Measurements from ENCODE around the gene NAPG. TPM values are rescaled to one million over a fixed set of nuclear protein-coding genes. Genes with fewer than 3 reads are reported as not detected.
"Not testable (repeated sequence)": the region's sequence is repeated elsewhere in the genome, so short reads cannot be mapped to it uniquely, and the experiment has no call there.

NAPG gene
- total RNA-seq, 8 experiments from 2014 or later: 31.9 to 67.9 (median 52.1) TPM

GRCh38 chr18:10533111-10533510 lies 7.3 kb downstream of the NAPG start:
- 82 to 100% (median 100%) methylated on average over 1 to 2 of the region's 2 CpGs; no CpG with 5 or more reads in 1 of the 10 experiments for WGBS, 10 experiments
- no peak for ATAC-seq (replicated peaks in 6 of 8)
- no peak overlapping the region for H3K4me3 ChIP-seq
- in situ Hi-C loops (cut with MboI; ENCODE audit: low pct_unique_long_range_greater_than_20kb in 2 of 9, low sequenced_read_pairs in 9 of 9, unreplicated experiment in 9 of 9): no loop called here
- H3K4me1 ChIP-seq (replicated peaks in 1 of 2): no peaks in the 10 kb centered on the region
- H3K27ac ChIP-seq: no peak overlapping the region

- ATAC-seq (replicated peaks in 6 of 8): no peak
- Histone ChIP-seq H3K27ac (no peak overlapping the region), H3K4me3 (no peak overlapping the region), H3K4me1 (replicated peaks in 1 of 2) (no peaks in the 10 kb centered on the region)
- WGBS, 10 experiments: 76 to 100% (median 83%) methylated on average over 1 to 2 of the region's 2 CpGs; no CpG with 5 or more reads in 5 of the 10 experiments
- in situ Hi-C loops (cut with MboI; ENCODE audit: low pct_unique_long_range_greater_than_20kb in 2 of 9, low sequenced_read_pairs in 9 of 9, unreplicated experiment in 9 of 9): no loop called here
These were observed 10.5 kb downstream of the NAPG start for GRCh38 chr18:10536280-10536679.

GRCh38 chr18:10537765-10538164 lies 11.9 kb downstream of the NAPG start:
- no peak overlapping the region for H3K4me3 ChIP-seq
- H3K27ac ChIP-seq: no peak overlapping the region
- ATAC-seq (replicated peaks in 6 of 8): no peak
- in situ Hi-C loops (cut with MboI; ENCODE audit: low pct_unique_long_range_greater_than_20kb in 2 of 9, low sequenced_read_pairs in 9 of 9, unreplicated experiment in 9 of 9): no loop called here
- no peaks in the 10 kb centered on the region for H3K4me1 ChIP-seq (replicated peaks in 1 of 2)
- WGBS, 10 experiments: 57 to 100% (median 80%) methylated on average over 1 to 2 of the region's 2 CpGs; no CpG with 5 or more reads in 1 of the 10 experiments

GRCh38 chr18:10539124-10539523 lies 13.3 kb downstream of the NAPG start:
- H3K27ac ChIP-seq; ATAC-seq (replicated peaks in 6 of 8); H3K4me3 ChIP-seq; H3K4me1 ChIP-seq (replicated peaks in 1 of 2); in situ Hi-C loops (cut with MboI; ENCODE audit: low pct_unique_long_range_greater_than_20kb in 2 of 9, low sequenced_read_pairs in 9 of 9, unreplicated experiment in 9 of 9): not testable (repeated sequence)
- 86 to 100% (median 97%) methylated on average over 1 to 3 of the region's 5 CpGs; no CpG with 5 or more reads in 2 of the 10 experiments for WGBS, 10 experiments

GRCh38 chr18:10543277-10543676 lies 17.4 kb downstream of the NAPG start:
- H3K4me1 ChIP-seq (replicated peaks in 1 of 2): no peaks in the 10 kb centered on the region
- no peak overlapping the region for H3K27ac ChIP-seq
- no peak overlapping the region for H3K4me3 ChIP-seq
- no peak for ATAC-seq (replicated peaks in 6 of 8)
- in situ Hi-C loops (cut with MboI; ENCODE audit: low pct_unique_long_range_greater_than_20kb in 2 of 9, low sequenced_read_pairs in 9 of 9, unreplicated experiment in 9 of 9): no loop called here

- peak in 1 of 8 experiments; percentile 19 for ATAC-seq (replicated peaks in 6 of 8)
- in situ Hi-C loops (cut with MboI; ENCODE audit: low pct_unique_long_range_greater_than_20kb in 2 of 9, low sequenced_read_pairs in 9 of 9, unreplicated experiment in 9 of 9): no loop called here
These were observed 18.4 kb downstream of the NAPG start for GRCh38 chr18:10544093-10544748.

GRCh38 chr18:10546557-10547300 lies 20.9 kb downstream of the NAPG start:
- WGBS, 10 experiments: 74 to 95% (median 83%) methylated on average over 1 to 7 of the region's 7 CpGs; no CpG with 5 or more reads in 2 of the 10 experiments
- no peak overlapping the region for H3K27ac ChIP-seq
- H3K4me1 ChIP-seq (replicated peaks in 1 of 2): no peaks in the 10 kb centered on the region
- in situ Hi-C loops (cut with MboI; ENCODE audit: low pct_unique_long_range_greater_than_20kb in 2 of 9, low sequenced_read_pairs in 9 of 9, unreplicated experiment in 9 of 9): no loop called here
- H3K4me3 ChIP-seq: no peak overlapping the region
- peak in 3 of 8 experiments; percentile 25 to 96 (median 77) for ATAC-seq (replicated peaks in 6 of 8)

More at GRCh38 chr18:10544093-10544748, 18.4 kb downstream of the NAPG start:
- no peak overlapping the region for H3K4me3 ChIP-seq
- 83 to 100% (median 92%) methylated on average over 1 to 9 of the region's 9 CpGs for WGBS, 10 experiments
- no peaks in the 10 kb centered on the region for H3K4me1 ChIP-seq (replicated peaks in 1 of 2)
- H3K27ac ChIP-seq: no peak overlapping the region

- Histone ChIP-seq H3K4me1 (replicated peaks in 1 of 2) (no peaks in the 10 kb centered on the region), H3K27ac (no peak overlapping the region), H3K4me3 (no peak overlapping the region)
- in situ Hi-C loops (cut with MboI; ENCODE audit: low pct_unique_long_range_greater_than_20kb in 2 of 9, low sequenced_read_pairs in 9 of 9, unreplicated experiment in 9 of 9): loop anchor here in 6 of 9 experiments (25.0 kb wide), 5 partner anchors 110 to 1010 kb away; partner anchors contain the start of gene PIEZO2 (in 1 of the 6)
- WGBS, 10 experiments: 88 to 100% (median 100%) methylated on average over 1 to 3 of the region's 3 CpGs; no CpG with 5 or more reads in 1 of the 10 experiments
- ATAC-seq (replicated peaks in 6 of 8): no peak
These were observed 26.4 kb downstream of the NAPG start for GRCh38 chr18:10552226-10552625.

- in situ Hi-C loops (cut with MboI; ENCODE audit: low pct_unique_long_range_greater_than_20kb in 2 of 9, low sequenced_read_pairs in 9 of 9, unreplicated experiment in 9 of 9): loop anchor here in 6 of 9 experiments (25.0 kb wide), 5 partner anchors 106 to 1006 kb away; partner anchors contain the start of gene PIEZO2 (in 1 of the 6)
- ATAC-seq (replicated peaks in 6 of 8): not testable (repeated sequence)
These were observed 30.4 kb downstream of the NAPG start for GRCh38 chr18:10556251-10556650.

GRCh38 chr18:10557085-10557677 lies 31.4 kb downstream of the NAPG start:
- ATAC-seq (replicated peaks in 6 of 8): no peak
- 75 to 100% (median 100%) methylated on average over 1 to 6 of the region's 6 CpGs for WGBS, 10 experiments
- Histone ChIP-seq H3K27ac (no peak overlapping the region), H3K4me1 (replicated peaks in 1 of 2) (peaks cover 10 to 18% of the 10 kb centered on the region in 2 donors), H3K4me3 (no peak overlapping the region)
- in situ Hi-C loops (cut with MboI; ENCODE audit: low pct_unique_long_range_greater_than_20kb in 2 of 9, low sequenced_read_pairs in 9 of 9, unreplicated experiment in 9 of 9): loop anchor here in 6 of 9 experiments (25.0 kb wide), 5 partner anchors 105 to 1005 kb away; partner anchors contain the start of gene PIEZO2 (in 1 of the 6)

More at GRCh38 chr18:10556251-10556650, 30.4 kb downstream of the NAPG start:
- H3K4me1 ChIP-seq (replicated peaks in 1 of 2): peaks cover 8 to 12% of the 10 kb centered on the region in 2 donors
- H3K4me3 ChIP-seq, H3K27ac ChIP-seq: not testable (repeated sequence)
- WGBS, 10 experiments: 80 to 100% (median 100%) methylated on average over 1 to 2 of the region's 10 CpGs; no CpG with 5 or more reads in 3 of the 10 experiments

GRCh38 chr18:10558243-10558966 lies 32.6 kb downstream of the NAPG start:
- WGBS, 10 experiments: 90 to 100% (median 100%) methylated on average over 1 to 6 of the region's 6 CpGs; no CpG with 5 or more reads in 3 of the 10 experiments
- Histone ChIP-seq H3K27ac (no peak overlapping the region), H3K4me3 (no peak overlapping the region), H3K4me1 (replicated peaks in 1 of 2) (peaks cover 10 to 18% of the 10 kb centered on the region in 2 donors)
- ATAC-seq (replicated peaks in 6 of 8): peak in 1 of 8 experiments; percentile 8
- in situ Hi-C loops (cut with MboI; ENCODE audit: low pct_unique_long_range_greater_than_20kb in 2 of 9, low sequenced_read_pairs in 9 of 9, unreplicated experiment in 9 of 9): loop anchor here in 6 of 9 experiments (25.0 kb wide), 5 partner anchors 104 to 1004 kb away; partner anchors contain the start of gene PIEZO2 (in 1 of the 6)

- ATAC-seq (replicated peaks in 6 of 8): no peak
- Histone ChIP-seq H3K4me1 (replicated peaks in 1 of 2) (peaks cover 10 to 18% of the 10 kb centered on the region in 2 donors), H3K27ac (no peak overlapping the region), H3K4me3 (no peak overlapping the region)
- WGBS, 10 experiments: 100% methylated on average over 2 of the region's 4 CpGs; no CpG with 5 or more reads in 9 of the 10 experiments
- in situ Hi-C loops (cut with MboI; ENCODE audit: low pct_unique_long_range_greater_than_20kb in 2 of 9, low sequenced_read_pairs in 9 of 9, unreplicated experiment in 9 of 9): loop anchor here in 6 of 9 experiments (25.0 kb wide), 5 partner anchors 103 to 1003 kb away; partner anchors contain the start of gene PIEZO2 (in 1 of the 6)
These were observed 33.1 kb downstream of the NAPG start for GRCh38 chr18:10558967-10559298.

All from motor neuron (in vitro differentiated cells).